IPS-18c (cell line): ENCODE measurements around the gene OAT.
"Not testable (repeated sequence)": the region's sequence is repeated elsewhere in the genome, so short reads cannot be mapped to it uniquely, and the experiment has no call there.

Experiments
- H3K4me3 ChIP-seq: 2 replicates; pipeline ENCODE4 v1.7.0; 2013; ENCODE audit warnings: low read depth, mild to moderate bottlenecking, low read length, moderate library complexity; ENCODE audit not compliant: insufficient read depth
- H3K9me3 ChIP-seq: one replicate; pipeline ENCODE4 v1.6.1; 2013; ENCODE audit warnings: mild to moderate bottlenecking, low read length, moderate library complexity; ENCODE audit not compliant: control insufficient read depth, insufficient read depth

Gene OAT

DNA sequence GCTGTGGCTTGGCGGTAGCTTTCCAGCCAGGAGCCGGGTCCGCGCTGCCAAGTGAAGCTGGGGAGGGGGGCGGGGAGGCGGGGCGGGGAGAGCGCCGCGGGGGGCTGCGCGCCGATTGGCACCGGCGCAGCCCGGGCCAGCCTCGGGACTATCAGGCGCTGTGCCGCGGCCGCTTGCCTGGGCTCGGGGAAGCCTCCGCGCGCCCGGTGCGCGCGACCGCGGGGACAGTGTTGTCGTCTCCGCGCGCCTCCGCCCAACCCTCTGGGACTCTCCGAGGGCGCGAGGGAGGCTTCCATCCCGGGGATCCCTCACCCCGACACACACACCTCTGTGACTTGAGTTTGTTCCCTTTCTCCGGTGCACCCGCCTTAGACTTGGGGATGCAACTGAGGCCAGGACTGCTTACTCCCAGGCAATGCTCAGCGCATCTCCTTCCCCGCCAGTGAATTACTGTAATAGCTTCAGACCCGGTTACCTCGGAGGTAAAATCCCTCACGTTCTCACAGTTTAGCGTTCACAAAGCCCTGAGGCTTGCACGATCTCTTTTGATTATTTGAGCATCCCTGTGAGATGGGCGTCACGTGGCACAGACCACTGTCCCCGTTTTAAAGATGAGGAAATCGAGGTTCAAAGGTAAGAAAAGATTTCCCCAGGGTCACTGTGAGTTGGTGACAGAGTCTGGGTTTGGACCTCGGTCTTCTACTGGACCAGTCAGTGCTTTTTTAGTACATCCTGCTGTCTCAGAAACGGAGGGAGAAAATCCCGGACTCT lies 31.5 kb upstream of the OAT start, which contains the start of gene NKX1-2:
Gene NKX1-2, minus strand, starts transcription at position 24 of the 771 bp plus-strand sequence. CDS start 92 bp downstream, outside the sequence.
- Histone ChIP-seq H3K9me3 (peaks cover 2% of the 10 kb centered on the region), H3K4me3 (peak within 1 kb of the TSS; percentile 62)

DNA sequence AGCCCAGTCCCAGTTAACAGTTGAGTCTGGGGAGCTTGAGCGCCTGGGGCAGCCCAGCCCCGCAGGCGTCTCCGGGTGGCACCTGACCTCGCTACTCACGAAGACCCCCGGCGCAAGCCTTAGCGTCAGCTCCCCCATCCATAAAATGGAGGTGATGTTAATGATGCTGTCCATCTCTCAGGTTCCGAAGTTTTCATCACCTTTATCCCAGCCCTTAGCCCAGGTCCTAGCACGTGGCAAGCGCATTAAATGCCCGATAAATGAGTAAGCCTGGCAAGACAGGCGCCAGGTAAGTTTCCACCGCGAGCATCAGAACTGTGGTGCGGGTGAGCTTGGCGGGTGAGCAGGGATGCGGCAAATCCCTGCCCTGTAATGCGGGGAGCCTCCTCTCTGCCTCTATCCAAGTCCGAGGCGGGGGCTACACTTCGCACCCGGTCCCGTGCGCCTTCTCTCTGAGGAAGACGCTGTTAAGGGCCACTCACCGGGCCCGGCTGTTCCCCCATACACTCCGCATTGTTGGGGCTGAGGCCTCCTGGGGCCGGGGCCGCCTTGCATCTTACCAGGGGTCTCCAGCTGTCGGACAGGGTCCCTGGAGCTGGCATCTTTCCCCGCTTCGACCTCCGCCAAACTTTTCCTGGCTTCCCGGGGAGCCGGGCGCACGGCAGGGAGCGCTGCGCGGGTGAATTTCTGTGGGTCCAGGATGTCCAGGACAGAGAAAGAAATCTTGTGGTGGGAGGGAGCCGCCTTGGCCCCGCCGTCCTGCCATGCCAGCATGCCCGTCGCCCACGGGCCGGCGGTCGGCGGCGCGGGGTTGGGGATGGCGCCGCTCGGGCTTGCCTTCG lies 30.7 kb upstream of the OAT start:
- peak overlapping the region; percentile 62 for H3K4me3 ChIP-seq
- H3K9me3 ChIP-seq: peaks cover 2% of the 10 kb centered on the region

DNA sequence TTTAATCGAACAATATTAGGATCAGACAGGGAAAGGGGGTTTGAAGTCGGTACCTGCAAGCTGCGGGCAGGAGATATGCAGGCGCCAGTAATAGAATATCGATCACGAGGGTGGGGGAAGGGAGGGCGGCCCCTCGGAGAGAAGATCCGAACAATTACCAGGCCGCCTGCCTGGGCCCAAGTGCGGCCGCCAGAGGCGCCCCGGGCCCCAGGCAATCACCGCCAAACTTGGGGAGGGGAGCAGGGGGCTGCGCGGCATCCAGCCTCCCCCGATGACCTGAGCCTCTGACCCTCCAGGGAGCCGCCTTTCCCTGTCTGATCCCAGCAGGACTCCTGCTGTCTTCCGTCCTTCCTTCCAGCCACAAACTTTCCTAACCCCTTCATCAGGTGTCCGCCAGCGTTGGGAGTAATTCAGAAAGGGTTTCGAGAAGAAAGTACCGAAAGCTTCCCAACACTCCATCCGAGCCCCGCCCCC lies 30.0 kb upstream of the OAT start:
- Histone ChIP-seq H3K9me3 (peaks cover 2% of the 10 kb centered on the region), H3K4me3 (peak overlapping the region; percentile 62)

DNA sequence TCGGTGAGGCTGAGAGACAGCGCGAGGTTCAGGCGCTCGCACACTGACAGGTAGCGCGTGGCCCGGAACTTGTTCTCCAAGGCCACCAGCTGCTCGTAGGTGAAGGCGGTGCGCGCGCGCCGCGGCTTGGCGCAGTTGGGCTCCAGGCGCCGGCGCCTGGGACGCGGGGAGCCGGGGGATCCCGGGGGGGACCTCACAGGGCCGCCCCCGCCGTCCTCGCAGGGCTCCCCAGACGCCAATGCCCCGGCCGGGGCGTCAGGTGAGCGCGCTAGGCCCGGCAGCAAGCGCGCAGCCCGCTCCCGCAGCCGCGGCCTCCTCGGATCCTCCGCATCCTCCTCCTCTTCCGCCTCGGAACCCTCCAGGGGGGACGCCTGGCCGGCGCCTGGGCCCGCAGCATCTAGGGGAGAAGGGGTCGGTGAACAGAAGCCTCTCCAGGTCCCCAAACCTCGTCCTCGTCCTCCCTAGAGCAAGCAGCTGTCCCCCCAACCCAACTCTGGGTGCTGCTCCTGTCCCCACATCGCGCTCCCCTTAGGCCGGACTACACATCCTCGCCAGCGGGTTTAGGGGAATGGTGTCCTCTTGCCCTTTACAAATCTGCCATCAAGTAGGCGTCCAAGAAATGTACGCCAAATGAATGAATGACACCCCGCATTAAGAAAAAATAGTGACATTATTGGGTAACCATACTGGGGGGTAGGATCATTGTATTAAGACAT lies 29.2 kb upstream of the OAT start:
- Histone ChIP-seq H3K4me3 (peak overlapping the region; percentile 62), H3K9me3 (peaks cover 2% of the 10 kb centered on the region)

DNA sequence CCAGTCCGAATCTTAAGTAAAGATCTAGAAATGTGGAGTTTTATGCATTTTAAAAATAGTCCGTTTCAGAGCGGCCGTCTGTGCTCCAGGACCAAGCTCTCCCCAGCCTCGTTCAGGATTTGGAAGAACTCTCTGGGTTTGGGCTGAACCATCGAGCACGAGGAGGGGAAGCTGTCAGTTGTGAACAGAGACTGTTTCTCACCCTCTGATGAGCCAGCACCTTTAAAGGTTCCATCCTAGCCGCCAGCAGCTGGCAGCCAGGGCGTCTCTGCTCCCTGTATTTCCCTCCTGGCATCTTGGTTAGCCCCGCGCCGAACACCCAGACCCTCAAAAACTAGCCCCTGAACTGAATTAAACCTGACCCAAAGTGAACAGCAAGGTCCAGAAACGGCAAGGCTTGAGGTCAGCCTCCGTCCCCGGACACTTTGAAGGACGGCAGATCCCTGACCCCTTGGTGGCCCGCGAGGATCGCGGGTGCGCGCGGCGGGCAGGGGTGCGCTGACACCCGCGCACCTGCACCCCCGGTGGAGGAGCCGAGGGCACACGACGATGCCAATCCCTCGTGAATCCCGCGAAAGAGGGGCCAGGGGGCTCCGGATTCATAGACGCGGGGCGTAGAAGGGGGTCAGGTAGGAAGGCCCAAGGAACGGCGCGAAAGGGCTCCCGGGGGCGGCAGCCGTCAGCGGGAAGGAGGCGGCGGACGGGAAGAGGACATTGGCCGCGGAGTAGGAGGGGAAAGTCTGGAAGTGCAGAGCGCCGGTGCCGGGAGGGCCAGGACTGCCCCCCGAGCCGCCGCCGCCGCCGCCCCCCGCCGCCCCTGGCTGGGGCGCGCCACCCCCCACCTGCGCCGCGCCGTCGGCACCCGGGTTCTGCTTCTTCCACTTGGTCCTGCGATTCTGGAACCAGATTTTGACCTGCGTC lies 28.4 kb upstream of the OAT start:
- peaks cover 2% of the 10 kb centered on the region for H3K9me3 ChIP-seq
- H3K4me3 ChIP-seq: peak overlapping the region; percentile 62

DNA sequence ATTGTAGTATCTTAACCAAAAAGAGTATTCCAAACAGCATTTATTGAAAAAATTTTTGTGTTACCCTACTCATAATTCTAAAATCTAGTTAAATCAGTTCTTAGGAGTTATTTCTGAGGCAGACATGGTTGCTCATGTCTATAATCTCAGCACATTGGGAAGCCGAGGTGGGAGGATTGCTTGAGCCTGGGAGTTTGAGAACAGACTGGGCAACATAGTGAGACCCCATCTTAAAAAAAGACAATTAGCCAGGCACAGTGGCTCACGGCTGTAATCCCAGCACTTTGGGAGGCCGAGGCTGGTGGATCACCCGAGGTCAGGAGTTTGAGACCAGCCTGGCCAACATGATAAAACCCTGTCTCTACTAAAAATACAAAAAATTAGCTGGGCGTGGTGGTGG lies 23.0 kb upstream of the OAT start:
- H3K9me3 ChIP-seq, H3K4me3 ChIP-seq: not testable (repeated sequence)

DNA sequence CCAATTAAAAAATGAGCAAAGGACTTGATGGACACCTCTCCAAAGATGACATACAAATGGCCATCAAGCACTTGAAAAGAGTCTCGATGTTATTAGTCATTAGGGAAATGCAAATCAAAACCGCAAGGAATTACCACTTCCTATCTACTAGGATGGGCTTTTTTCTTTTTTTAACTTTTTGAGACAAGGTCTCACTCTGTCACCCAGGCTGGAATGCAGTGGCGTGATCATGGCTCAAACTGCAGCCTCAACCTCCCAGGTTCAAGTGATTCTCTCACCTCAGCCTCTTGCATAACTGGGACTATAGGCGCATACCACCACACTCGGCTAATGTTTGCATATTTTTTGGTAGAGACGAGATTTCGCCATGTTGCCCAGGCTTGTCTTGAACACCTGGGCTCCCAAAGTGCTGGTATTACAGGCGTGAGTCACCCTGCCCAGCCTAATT lies 17.5 kb upstream of the OAT start:
- H3K4me3 ChIP-seq: no peak overlapping the region
- no peaks in the 10 kb centered on the region for H3K9me3 ChIP-seq

DNA sequence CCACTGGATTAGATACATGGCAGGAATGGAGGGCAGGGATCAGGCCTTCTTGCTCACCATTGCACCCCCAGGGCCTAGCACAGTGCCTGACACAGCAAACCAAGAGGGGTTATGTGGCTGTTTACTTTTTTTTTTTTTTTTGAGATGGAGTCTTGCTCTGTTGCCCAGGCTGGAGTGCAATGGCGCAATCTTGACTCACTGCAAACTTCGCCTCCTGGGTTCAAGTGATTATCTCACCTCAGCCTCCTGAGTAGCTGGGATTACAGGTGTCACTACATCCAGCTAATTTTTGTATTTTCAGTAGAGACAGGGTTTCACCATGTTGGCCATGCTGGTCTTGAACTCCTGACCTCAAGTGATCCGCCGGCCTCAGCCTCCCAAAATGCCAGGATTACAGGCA lies 17.0 kb upstream of the OAT start:
- H3K9me3 ChIP-seq, H3K4me3 ChIP-seq: not testable (repeated sequence)

DNA sequence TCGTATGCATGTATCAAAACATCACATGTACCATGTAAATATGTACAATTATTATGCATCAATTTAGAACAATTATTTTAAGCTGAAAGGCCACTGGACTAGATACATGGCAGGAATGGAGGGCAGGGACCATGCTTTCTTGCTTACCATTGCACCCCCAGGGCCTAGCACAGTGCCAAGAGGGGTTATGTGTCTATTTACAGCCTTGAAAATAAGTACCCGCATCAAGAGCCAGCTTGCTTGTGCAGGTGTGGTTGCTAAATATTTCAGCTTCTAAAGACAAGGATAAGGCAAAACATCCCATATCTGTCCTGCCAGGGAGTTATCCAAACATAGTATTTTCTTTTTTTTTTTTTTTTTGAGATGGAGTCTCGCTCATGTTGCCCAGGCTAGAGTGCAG lies 14.7 kb upstream of the OAT start:
- Histone ChIP-seq H3K9me3 (no peaks in the 10 kb centered on the region), H3K4me3 (no peak overlapping the region)

DNA sequence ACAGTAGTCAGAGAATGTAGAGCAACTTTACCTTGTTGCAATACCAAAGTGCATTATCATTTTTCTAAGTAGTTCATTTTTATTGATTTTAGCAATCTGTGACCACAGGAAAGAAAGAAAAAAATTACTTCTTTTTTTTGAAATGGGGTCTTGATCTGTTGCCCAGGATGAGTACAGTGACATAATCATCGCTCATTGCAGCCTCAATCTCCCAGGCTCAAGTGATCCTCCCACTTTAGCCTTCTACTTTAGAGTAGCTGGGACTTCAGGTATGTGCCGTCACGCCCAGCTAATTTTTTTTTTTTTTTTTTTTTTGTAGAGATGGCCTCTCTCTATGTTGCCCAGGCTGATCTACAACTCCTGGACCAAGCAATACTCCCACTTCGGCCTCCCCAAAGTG lies 11.4 kb upstream of the OAT start:
- no peaks in the 10 kb centered on the region for H3K9me3 ChIP-seq
- no peak overlapping the region for H3K4me3 ChIP-seq

DNA sequence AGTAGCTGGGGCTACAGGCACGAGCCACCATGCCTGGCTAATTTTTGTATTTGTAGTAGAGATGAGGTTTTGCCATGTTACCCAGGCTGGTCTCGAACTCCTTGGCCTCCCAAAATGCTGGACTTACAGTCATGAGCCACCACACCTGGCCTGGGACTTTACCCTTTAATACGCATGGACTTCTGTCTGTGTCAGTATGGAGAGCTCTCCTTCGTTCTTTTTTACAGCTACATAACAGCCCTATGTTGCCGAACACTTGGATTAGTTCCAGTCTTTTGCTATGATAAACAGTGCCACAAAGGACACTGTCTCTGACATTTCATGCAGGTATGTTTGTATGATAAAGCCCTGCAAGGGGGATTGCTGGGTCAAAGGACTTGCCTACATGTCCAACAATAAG lies 10.9 kb upstream of the OAT start:
- H3K4me3 ChIP-seq: no peak overlapping the region
- no peaks in the 10 kb centered on the region for H3K9me3 ChIP-seq

DNA sequence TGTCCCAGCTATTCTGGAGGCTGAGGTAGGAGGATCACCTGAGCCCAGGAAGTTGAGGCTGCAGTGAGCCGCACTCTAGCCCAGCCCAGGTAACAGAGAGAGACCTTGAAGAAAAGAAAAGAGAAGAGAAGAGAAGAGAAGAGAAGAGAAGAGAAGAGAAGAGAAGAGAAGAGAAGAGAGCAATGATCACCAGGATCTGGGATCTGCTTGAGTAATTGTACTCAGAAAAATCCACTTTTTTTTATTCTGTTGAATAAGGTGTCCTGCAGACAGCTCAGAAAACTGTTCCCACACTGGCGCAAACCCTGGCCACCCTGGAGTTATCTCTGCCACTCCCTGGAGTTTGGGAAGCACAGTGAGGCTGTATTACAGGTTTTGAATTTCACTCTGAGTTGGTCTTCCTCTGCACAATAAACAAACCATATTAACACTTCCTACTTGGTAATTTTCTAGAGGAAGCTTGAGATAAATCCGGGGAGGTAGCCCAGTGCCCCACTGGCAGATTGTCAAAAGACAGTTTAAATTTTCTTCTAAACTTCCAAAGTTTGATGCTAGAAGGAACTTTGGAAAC lies 9.6 kb upstream of the OAT start:
- Histone ChIP-seq H3K9me3 (no peaks in the 10 kb centered on the region), H3K4me3 (no peak overlapping the region)

DNA sequence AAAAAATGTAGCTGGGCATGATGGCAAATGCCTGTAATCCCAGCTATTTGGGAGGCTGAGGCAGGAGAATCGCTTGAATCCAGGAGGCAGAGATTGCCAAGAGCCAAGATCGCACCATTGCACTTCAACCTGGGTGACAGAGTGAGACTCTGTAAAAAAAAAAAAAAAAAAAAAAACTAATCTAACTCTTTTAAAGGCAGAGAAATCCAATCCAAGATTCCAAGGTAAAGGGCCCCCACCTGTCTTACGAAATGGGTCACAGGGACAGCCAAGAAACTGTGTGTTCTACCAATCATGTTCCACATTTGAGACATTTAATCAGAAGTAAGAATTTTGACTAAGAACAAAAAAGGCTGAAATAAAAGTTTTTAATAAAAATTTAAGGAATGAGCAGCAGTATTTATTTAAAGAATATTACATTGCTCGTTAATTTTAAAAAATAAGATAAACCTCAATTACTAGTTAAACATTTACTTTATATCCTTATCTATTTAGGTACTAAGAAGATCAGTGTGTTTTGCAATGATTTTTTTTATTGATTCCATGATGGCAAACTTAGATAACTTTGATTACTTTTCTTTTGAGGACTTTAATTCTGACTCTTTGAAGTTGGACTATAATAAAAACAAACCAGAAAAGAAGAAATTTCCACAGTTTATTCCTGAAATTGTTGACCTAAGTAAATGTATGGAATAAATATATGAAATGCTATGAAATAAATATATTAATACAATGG lies 6.7 kb upstream of the OAT start:
- Histone ChIP-seq H3K4me3 (no peak overlapping the region), H3K9me3 (no peaks in the 10 kb centered on the region)

DNA sequence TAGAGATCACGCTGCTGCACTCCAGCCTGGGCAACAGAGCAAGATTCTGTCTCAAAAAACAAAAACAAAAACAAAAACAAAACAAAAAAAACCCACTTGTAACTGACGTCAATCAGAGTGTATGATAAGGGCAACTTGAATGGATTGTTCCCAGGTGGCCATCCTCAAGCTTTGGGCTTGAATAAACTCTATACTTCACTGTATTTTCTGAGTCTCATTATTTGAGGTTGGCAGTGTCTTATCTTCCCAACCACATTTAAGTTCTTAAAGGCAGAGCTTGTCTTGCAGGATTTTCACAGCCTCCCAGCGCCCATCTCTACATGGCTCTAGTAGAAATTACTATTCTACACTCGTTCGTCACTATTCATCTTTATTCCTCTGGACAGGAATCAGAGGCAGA lies 5.1 kb upstream of the OAT start:
- no peaks in the 10 kb centered on the region for H3K9me3 ChIP-seq
- H3K4me3 ChIP-seq: no peak overlapping the region

DNA sequence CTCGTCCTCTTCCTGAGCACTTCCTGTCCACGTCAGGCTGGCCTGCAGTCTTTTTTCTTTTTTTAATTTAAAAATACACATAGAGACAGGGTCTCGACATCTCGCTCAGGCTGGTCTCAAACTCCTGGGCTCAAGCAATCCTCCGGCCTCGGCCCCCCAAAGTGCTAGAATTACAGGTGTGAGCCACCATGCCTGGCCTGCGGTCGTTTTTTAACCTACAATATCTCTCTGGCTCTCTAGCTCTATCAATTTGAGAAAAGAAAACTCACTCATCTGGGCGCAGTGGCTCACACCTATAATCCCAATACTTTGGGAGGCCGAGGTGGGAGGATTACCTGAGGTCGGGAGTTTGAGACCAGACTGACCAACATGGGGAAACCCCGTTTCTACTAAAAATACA lies 4.0 kb upstream of the OAT start:
- peaks cover 2% of the 10 kb centered on the region for H3K9me3 ChIP-seq
- no peak overlapping the region for H3K4me3 ChIP-seq

DNA sequence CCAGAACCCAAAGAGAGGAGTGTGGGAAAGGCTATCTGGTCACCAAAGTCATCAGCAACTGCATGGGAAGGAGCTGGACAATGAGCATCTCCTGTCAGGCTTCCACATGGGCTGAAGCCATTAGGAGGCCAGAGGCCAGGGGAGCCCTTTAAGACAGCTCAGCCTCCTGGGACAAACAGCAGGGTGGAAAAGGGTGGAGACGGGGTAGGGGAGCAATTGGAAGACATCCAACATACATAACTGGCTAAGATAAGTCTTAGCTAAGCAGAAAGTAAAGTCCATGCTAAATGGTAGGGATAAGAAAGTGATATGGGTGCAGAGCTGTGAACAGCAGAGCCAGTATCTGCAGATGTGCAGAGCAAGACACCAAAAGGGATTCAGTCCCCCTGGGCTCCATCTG lies 1.5 kb upstream of the OAT start:
- peaks cover 2% of the 10 kb centered on the region for H3K9me3 ChIP-seq
- no peak overlapping the region for H3K4me3 ChIP-seq
